ENCODE data around the gene KLHL18.

The KLHL18 gene

GRCh38 chr3:47261301-47261700 lies 21.4 kb upstream of the KLHL18 start:
- Histone ChIP-seq H3K9ac (ENCODE audit: low read depth, low read length, poor library complexity, severe bottlenecking) (no peak overlapping the region), H3K27me3 (ENCODE audit: insufficient read depth, low read length, poor library complexity, severe bottlenecking) (no peaks in the 10 kb centered on the region), H3K4me3 (ENCODE audit: low read length, poor library complexity, severe bottlenecking) (no peak overlapping the region), H3K4me1 (ENCODE audit: insufficient read depth, low read length, poor library complexity, severe bottlenecking) (peaks cover 4% of the 10 kb centered on the region), H4K20me1 (ENCODE audit: insufficient read depth, low read length, poor library complexity, severe bottlenecking) (no peaks in the 10 kb centered on the region), H3K36me3 (ENCODE audit: insufficient read depth, low read length) (no peaks in the 10 kb centered on the region), H2AFZ (ENCODE audit: low read length) (no peak overlapping the region), H3F3A (ENCODE audit: low read depth) (no peaks in the 10 kb centered on the region), H3K9me3 (ENCODE audit: insufficient read depth, low read depth, low read length) (no peaks in the 10 kb centered on the region), H3K79me2 (ENCODE audit: insufficient read depth, low read length) (no peaks in the 10 kb centered on the region), H3K9me2 (replicated peaks; ENCODE audit: low read depth, low read length) (no peaks in the 10 kb centered on the region), H3K4me2 (ENCODE audit: low read depth, low read length, poor library complexity, severe bottlenecking) (no peak overlapping the region)
- no peak for TF ChIP-seq CTCF (conservative IDR thresholded peaks at IDR 0.05; ENCODE audit: low read length)
- TF ChIP-seq EZH2phosphoT487 (IDR thresholded peaks at IDR 0.05; ENCODE audit: borderline replicate concordance) = no peak

- TF ChIP-seq EZH2phosphoT487 (IDR thresholded peaks at IDR 0.05; ENCODE audit: borderline replicate concordance) (no peak), CTCF (conservative IDR thresholded peaks at IDR 0.05; ENCODE audit: low read length) (no peak)
- Histone ChIP-seq H3K27me3 (ENCODE audit: insufficient read depth, low read length, poor library complexity, severe bottlenecking) (no peaks in the 10 kb centered on the region), H3F3A (ENCODE audit: low read depth) (no peaks in the 10 kb centered on the region), H3K9ac (ENCODE audit: low read depth, low read length, poor library complexity, severe bottlenecking) (no peak overlapping the region), H3K79me2 (ENCODE audit: insufficient read depth, low read length) (no peaks in the 10 kb centered on the region), H3K4me2 (ENCODE audit: low read depth, low read length, poor library complexity, severe bottlenecking) (no peak overlapping the region), H3K9me3 (ENCODE audit: insufficient read depth, low read depth, low read length) (no peaks in the 10 kb centered on the region), H3K9me2 (replicated peaks; ENCODE audit: low read depth, low read length) (no peaks in the 10 kb centered on the region), H4K20me1 (ENCODE audit: insufficient read depth, low read length, poor library complexity, severe bottlenecking) (no peaks in the 10 kb centered on the region), H2AFZ (ENCODE audit: low read length) (no peak overlapping the region), H3K4me1 (ENCODE audit: insufficient read depth, low read length, poor library complexity, severe bottlenecking) (peaks cover 15% of the 10 kb centered on the region), H3K36me3 (ENCODE audit: insufficient read depth, low read length) (no peaks in the 10 kb centered on the region), H3K4me3 (ENCODE audit: low read length, poor library complexity, severe bottlenecking) (no peak overlapping the region)
These were observed 17.7 kb upstream of the KLHL18 start for GRCh38 chr3:47265008-47265407.

DNA sequence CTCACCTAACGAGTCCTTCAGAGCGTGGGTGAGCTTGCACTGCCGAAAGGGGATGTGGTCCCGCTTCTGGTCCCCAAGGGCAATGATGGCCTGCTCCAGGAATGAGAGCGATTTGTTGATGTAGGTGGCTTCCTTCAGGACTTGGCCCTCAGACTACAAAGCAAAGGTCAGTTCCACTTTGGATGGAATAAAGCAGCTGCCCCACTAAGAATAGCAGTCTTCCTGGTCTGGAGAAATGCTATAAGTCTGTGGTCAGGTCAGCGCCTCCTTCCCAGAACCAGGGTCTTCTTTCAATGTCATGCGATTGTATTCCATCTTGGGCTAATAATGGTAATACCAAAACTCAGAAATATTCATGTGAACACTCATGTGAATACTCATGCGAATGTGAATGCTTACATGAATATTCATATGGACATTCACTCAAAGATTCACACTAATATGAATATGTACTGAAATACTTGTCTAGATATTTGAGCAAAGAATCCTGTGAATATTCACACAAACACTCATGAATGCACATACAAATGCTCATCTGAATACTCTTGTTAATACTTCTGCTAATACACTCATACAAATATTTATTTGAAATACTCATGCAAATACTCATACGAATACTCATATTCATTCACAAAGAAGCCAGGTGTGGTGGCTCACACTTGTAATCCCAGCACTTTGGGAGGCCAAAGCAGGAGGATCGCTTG lies 16.9 kb upstream of the KLHL18 start:
- H3K4me1 ChIP-seq (ENCODE audit: insufficient read depth, low read length, poor library complexity, severe bottlenecking) = peaks cover 15% of the 10 kb centered on the region
- H2AFZ ChIP-seq (ENCODE audit: low read length) = no peak overlapping the region
- H3K9me2 ChIP-seq (replicated peaks; ENCODE audit: low read depth, low read length) = no peaks in the 10 kb centered on the region
- no peaks in the 10 kb centered on the region for H4K20me1 ChIP-seq (ENCODE audit: insufficient read depth, low read length, poor library complexity, severe bottlenecking)
- H3K27me3 ChIP-seq (ENCODE audit: insufficient read depth, low read length, poor library complexity, severe bottlenecking) = no peaks in the 10 kb centered on the region
- no peak overlapping the region for H3K4me2 ChIP-seq (ENCODE audit: low read depth, low read length, poor library complexity, severe bottlenecking)
- H3K79me2 ChIP-seq (ENCODE audit: insufficient read depth, low read length) = no peaks in the 10 kb centered on the region
- no peak for TF ChIP-seq EZH2phosphoT487 (IDR thresholded peaks at IDR 0.05; ENCODE audit: borderline replicate concordance)
- TF ChIP-seq CTCF (conservative IDR thresholded peaks at IDR 0.05; ENCODE audit: low read length) = no peak
- no peak overlapping the region for H3K9ac ChIP-seq (ENCODE audit: low read depth, low read length, poor library complexity, severe bottlenecking)
- no peaks in the 10 kb centered on the region for H3K9me3 ChIP-seq (ENCODE audit: insufficient read depth, low read depth, low read length)
- H3K4me3 ChIP-seq (ENCODE audit: low read length, poor library complexity, severe bottlenecking) = no peak overlapping the region
- H3K36me3 ChIP-seq (ENCODE audit: insufficient read depth, low read length) = no peaks in the 10 kb centered on the region
- H3F3A ChIP-seq (ENCODE audit: low read depth) = no peaks in the 10 kb centered on the region
